Measurements from ENCODE around the gene CERCAM. TPM values are rescaled to one million over a fixed set of nuclear protein-coding genes. Genes with fewer than 3 reads are reported as not detected.
"Not testable (repeated sequence)": the region's sequence is repeated elsewhere in the genome, so short reads cannot be mapped to it uniquely, and the experiment has no call there.

CERCAM gene
- total RNA-seq, 1 donor from 2014 or later: 14.0 TPM

- DNase-seq: no peak
- no peak for ATAC-seq
- no peak overlapping the region for H3K4me3 ChIP-seq
- H3K27me3 ChIP-seq: no peaks in the 10 kb centered on the region
- H3K36me3 ChIP-seq: no peaks in the 10 kb centered on the region
- intact Hi-C loops (cut with DNase I): no loop called here
- no peak overlapping the region for H3K27ac ChIP-seq
- H3K4me1 ChIP-seq: peaks cover 5% of the 10 kb centered on the region
- no peaks in the 10 kb centered on the region for H3K9me3 ChIP-seq
- TF ChIP-seq, protein P1, sequence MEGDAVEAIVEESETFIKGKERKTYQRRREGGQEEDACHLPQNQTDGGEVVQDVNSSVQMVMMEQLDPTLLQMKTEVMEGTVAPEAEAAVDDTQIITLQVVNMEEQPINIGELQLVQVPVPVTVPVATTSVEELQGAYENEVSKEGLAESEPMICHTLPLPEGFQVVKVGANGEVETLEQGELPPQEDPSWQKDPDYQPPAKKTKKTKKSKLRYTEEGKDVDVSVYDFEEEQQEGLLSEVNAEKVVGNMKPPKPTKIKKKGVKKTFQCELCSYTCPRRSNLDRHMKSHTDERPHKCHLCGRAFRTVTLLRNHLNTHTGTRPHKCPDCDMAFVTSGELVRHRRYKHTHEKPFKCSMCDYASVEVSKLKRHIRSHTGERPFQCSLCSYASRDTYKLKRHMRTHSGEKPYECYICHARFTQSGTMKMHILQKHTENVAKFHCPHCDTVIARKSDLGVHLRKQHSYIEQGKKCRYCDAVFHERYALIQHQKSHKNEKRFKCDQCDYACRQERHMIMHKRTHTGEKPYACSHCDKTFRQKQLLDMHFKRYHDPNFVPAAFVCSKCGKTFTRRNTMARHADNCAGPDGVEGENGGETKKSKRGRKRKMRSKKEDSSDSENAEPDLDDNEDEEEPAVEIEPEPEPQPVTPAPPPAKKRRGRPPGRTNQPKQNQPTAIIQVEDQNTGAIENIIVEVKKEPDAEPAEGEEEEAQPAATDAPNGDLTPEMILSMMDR (IDR thresholded peaks at IDR 0.05): no peak
Observed at GRCh38 chr9:128434340-128434739, 13.7 kb downstream of the CERCAM start.

- Histone ChIP-seq H3K4me3 (no peak overlapping the region), H3K36me3 (no peaks in the 10 kb centered on the region), H3K27me3 (no peaks in the 10 kb centered on the region), H3K4me1 (peaks cover 5% of the 10 kb centered on the region), H3K27ac (no peak overlapping the region), H3K9me3 (no peaks in the 10 kb centered on the region)
- no peak for DNase-seq
- ATAC-seq: no peak
- TF ChIP-seq, protein P1 (IDR thresholded peaks at IDR 0.05): no peak
- intact Hi-C loops (cut with DNase I): no loop called here
Observed at GRCh38 chr9:128435611-128436010, 15.0 kb downstream of the CERCAM start.

- Histone ChIP-seq H3K9me3 (no peaks in the 10 kb centered on the region), H3K27me3 (no peaks in the 10 kb centered on the region), H3K4me3 (no peak overlapping the region), H3K4me1 (peaks cover 5% of the 10 kb centered on the region), H3K36me3 (no peaks in the 10 kb centered on the region), H3K27ac (no peak overlapping the region)
- TF ChIP-seq, protein P1 (IDR thresholded peaks at IDR 0.05): peak; percentile 97
- ATAC-seq (peak; percentile 98), DNase-seq (peak; percentile 91)
- intact Hi-C loops (cut with DNase I): no loop called here
Observed at GRCh38 chr9:128438343-128439109, 17.9 kb downstream of the CERCAM start.

- ATAC-seq: no peak
- intact Hi-C loops (cut with DNase I): no loop called here
Observed at GRCh38 chr9:128439273-128439672, 18.6 kb downstream of the CERCAM start.

DNA sequence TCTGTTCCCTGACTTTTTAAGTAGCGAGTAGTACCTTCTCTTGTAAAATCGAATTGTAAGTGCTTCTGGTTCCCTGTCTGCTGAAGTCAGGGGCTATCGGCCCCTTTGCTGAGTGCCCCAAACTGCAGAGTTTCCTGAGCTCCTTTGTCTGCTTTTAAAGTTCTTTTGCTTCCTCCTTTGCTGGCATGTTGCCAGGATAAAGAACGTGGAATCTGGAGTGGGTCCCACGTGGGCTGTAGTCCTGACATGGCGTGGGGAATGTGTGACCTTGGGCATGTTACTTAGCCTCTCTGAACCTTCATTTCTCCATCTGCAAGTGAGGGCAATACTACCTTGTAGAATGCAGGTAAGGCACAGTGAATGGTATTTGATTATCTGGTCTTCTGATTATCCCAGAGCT, 21.5 kb downstream of the CERCAM start:
- TF ChIP-seq, protein P1 (IDR thresholded peaks at IDR 0.05): no peak
- DNase-seq (no peak), ATAC-seq (no peak)
- intact Hi-C loops (cut with DNase I): no loop called here
- Histone ChIP-seq H3K27me3 (no peaks in the 10 kb centered on the region), H3K27ac (no peak overlapping the region), H3K4me3 (no peak overlapping the region), H3K36me3 (no peaks in the 10 kb centered on the region), H3K9me3 (no peaks in the 10 kb centered on the region), H3K4me1 (peaks cover 5% of the 10 kb centered on the region)

More at GRCh38 chr9:128439273-128439672, 18.6 kb downstream of the CERCAM start:
- Histone ChIP-seq H3K27me3 (no peaks in the 10 kb centered on the region), H3K27ac (no peak overlapping the region), H3K9me3 (no peaks in the 10 kb centered on the region), H3K4me1 (peaks cover 5% of the 10 kb centered on the region), H3K4me3 (no peak overlapping the region), H3K36me3 (no peaks in the 10 kb centered on the region)
- TF ChIP-seq, protein P1 (IDR thresholded peaks at IDR 0.05): no peak
- no peak for DNase-seq

GRCh38 chr9:128446505-128446904, 25.8 kb downstream of the CERCAM start:
- ATAC-seq; DNase-seq; H3K27me3 ChIP-seq; H3K27ac ChIP-seq; intact Hi-C loops (cut with DNase I); H3K36me3 ChIP-seq; H3K9me3 ChIP-seq; H3K4me1 ChIP-seq; H3K4me3 ChIP-seq: not testable (repeated sequence)

Measured in upper lobe of right lung (tissue), 1 donor.